CD14-positive monocyte (primary cell): ENCODE data around the gene CEP120. TPM values are rescaled to one million over a fixed set of nuclear protein-coding genes. Genes with fewer than 3 reads are reported as not detected.

Experiments used
- DNase-seq, 3 donors: peaks; one replicate each; pipeline ENCODE4 v3.0.0-alpha.2; 2011 to 2022
- H2AFZ ChIP-seq: 2 replicates; pipeline ENCODE4 v1.6.0; 2012; ENCODE audit warnings: mild to moderate bottlenecking, low read depth, low read length, inconsistent platforms; ENCODE audit not compliant: insufficient read depth, poor library complexity, severe bottlenecking
- H3K27ac ChIP-seq, 2 donors: 1 replicate in 1 of 2; 2 replicates in 1 of 2; pipeline ENCODE4 v1.5.1; 2012 to 2013; ENCODE audit warnings: low read length in 2 of 2, control low read depth in 1 of 2, inconsistent platforms in 1 of 2, low read depth in 1 of 2, mild to moderate bottlenecking in 1 of 2
- H3K27me3 ChIP-seq, 2 donors: one replicate each; pipeline versions ENCODE4 v1.6.0 to v1.6.1; 2011 to 2013; ENCODE audit warnings: low read length in 2 of 2; ENCODE audit not compliant: control insufficient read depth in 2 of 2, insufficient read depth in 2 of 2
- H3K36me3 ChIP-seq, 2 donors: replicated peaks in 1 of 2; 1 replicate in 1 of 2; 2 replicates in 1 of 2; pipeline versions ENCODE4 v1.5.1 to v1.6.1; 2012 to 2013; ENCODE audit warnings: low read length in 2 of 2, control low read depth in 1 of 2, inconsistent platforms in 1 of 2, mild to moderate bottlenecking in 1 of 2; ENCODE audit not compliant: insufficient read depth in 2 of 2, control insufficient read depth in 1 of 2
- H3K4me1 ChIP-seq, 2 donors: 1 replicate in 1 of 2; 2 replicates in 1 of 2; pipeline versions ENCODE4 v1.5.1 to v1.6.1; 2012 to 2013; ENCODE audit warnings: low read length in 2 of 2, control low read depth in 1 of 2, inconsistent platforms in 1 of 2, mild to moderate bottlenecking in 1 of 2, moderate library complexity in 1 of 2; ENCODE audit not compliant: insufficient read depth in 2 of 2, control insufficient read depth in 1 of 2
- H3K4me2 ChIP-seq: replicated peaks from 2 replicates; pipeline ENCODE3; 2012; ENCODE audit warnings: low read length, moderate library complexity, mild to moderate bottlenecking; ENCODE audit not compliant: poor library complexity, severe bottlenecking; ENCODE audit errors: extremely low read depth
- H3K4me3 ChIP-seq, 3 experiments: fragments of 200-600 bp in 1 of 3; sonication (generic) in 1 of 3; replicated peaks in 1 of 3; 1 replicate in 2 of 3; 2 replicates in 1 of 3; pipeline ENCODE4 v1.5.1; 2011 to 2013; ENCODE audit warnings: low read length in 3 of 3, mild to moderate bottlenecking in 3 of 3, control low read depth in 2 of 3, low read depth in 2 of 3, inconsistent platforms in 1 of 3, moderate library complexity in 1 of 3
- H3K79me2 ChIP-seq: 2 replicates; pipeline ENCODE4 v1.6.0; 2012; ENCODE audit warnings: mild to moderate bottlenecking, control low read depth, inconsistent platforms, low read length, moderate library complexity; ENCODE audit not compliant: insufficient read depth
- H3K9ac ChIP-seq: 2 replicates; pipeline ENCODE4 v1.6.0; 2017; ENCODE audit warnings: low read length, mild to moderate bottlenecking; ENCODE audit not compliant: insufficient read depth, poor library complexity, severe bottlenecking
- H3K9me3 ChIP-seq, 2 donors: replicated peaks in 1 of 2; 1 replicate in 1 of 2; 2 replicates in 1 of 2; pipeline versions ENCODE4 v1.5.1 to v1.6.1; 2012 to 2013; ENCODE audit warnings: low read length in 2 of 2, control low read depth in 1 of 2; ENCODE audit not compliant: control insufficient read depth in 1 of 2, insufficient read depth in 1 of 2
- H4K20me1 ChIP-seq: 2 replicates; pipeline ENCODE4 v1.6.0; 2012; ENCODE audit warnings: mild to moderate bottlenecking, low read length, control low read depth, moderate library complexity; ENCODE audit not compliant: insufficient read depth
- H3K27ac Mint-ChIP-seq, 7 donors: one replicate each; pipeline ENCODE4 v1.8.0; 2020; ENCODE audit warnings: mild to moderate bottlenecking in 7 of 7, mixed read lengths in 7 of 7, moderate library complexity in 6 of 7, inconsistent platforms in 2 of 7
- H3K27me3 Mint-ChIP-seq, 3 donors: one replicate each; pipeline ENCODE4 v1.8.0; 2021 to 2022; ENCODE audit warnings: low read depth in 3 of 3, mild to moderate bottlenecking in 3 of 3, mixed read lengths in 3 of 3, moderate library complexity in 3 of 3, inconsistent platforms in 1 of 3
- H3K36me3 Mint-ChIP-seq, 2 donors: one replicate each; pipeline ENCODE4 v1.8.0; 2020; ENCODE audit warnings: mixed read lengths in 2 of 2, inconsistent platforms in 1 of 2, mild to moderate bottlenecking in 1 of 2
- H3K4me1 Mint-ChIP-seq: one replicate; pipeline ENCODE4 v1.8.0; 2020; ENCODE audit warnings: mild to moderate bottlenecking, mixed read lengths
- H3K4me3 Mint-ChIP-seq, 2 donors: one replicate each; pipeline ENCODE4 v1.8.0; 2020; ENCODE audit warnings: mild to moderate bottlenecking in 2 of 2, mixed read lengths in 2 of 2, moderate library complexity in 1 of 2
- H3K9me3 Mint-ChIP-seq, 7 donors: one replicate each; pipeline ENCODE4 v1.8.0; 2020 to 2022; ENCODE audit warnings: mixed read lengths in 7 of 7, mild to moderate bottlenecking in 6 of 7, moderate library complexity in 6 of 7, inconsistent platforms in 2 of 7
- CTCF ChIP-seq: fragments of 200-600 bp; IDR thresholded peaks from one replicate; pipeline ENCODE4 v1.8.0; 2022; ENCODE audit warnings: antibody characterized with exemption, mild to moderate bottlenecking
- WGBS: methylation state at CpG from one replicate; pipeline ENCODE4 v1.1.5; 2013; ENCODE audit warnings: missing lambda C conversion rate; ENCODE audit not compliant: insufficient coverage; 5-methylcytosine and 5-hydroxymethylcytosine counted together
- intact Hi-C, 2 donors: fragments of 100-400 bp; cut with micrococcal nuclease; formaldehyde crosslinking; loops; one replicate each; pipeline versions ENCODE4 v1.15.0 to v1.15.1; 2023
- polyA plus RNA-seq, 3 donors: library from polyadenylated mRNA; depleted of rRNA in 1 of 3; unstranded in 2 of 3; stranded (reverse) in 1 of 3; fragments of 300-500 nt in 2 of 3; fragments of >200 nt in 1 of 3; fragmentation: Illumina TruSeq in 2 of 3; gene quantifications; 1 replicate in 2 of 3; 2 replicates in 1 of 3; pipeline ENCODE4 v1.2.3, GENCODE V29; 2012 to 2021

Gene CEP120
- polyA plus RNA-seq, 3 donors = 6.4 to 7.2 (median 6.6) TPM

DNA sequence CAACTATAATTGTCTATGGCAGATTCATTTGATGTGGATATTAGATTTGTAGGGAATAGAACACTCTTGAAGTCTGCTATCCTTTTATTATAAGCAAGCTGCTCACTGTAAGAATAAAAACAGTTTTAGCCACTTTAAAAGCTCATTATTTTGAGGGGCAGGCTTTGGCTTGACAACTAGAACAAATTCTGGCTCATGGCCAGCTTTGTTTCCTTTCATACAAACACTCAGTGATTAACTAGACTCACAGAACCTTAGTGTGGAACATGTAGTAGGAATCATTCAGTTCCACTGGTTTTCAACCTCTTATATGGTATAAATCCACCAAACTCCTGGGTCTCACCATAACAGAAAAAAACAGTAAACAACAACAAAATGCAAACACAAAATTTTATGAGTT lies 27.4 kb upstream of the CEP120 start:
- H3K4me2 ChIP-seq = no peak overlapping the region
- no peaks in the 10 kb centered on the region for H4K20me1 ChIP-seq
- no peak overlapping the region for H3K9ac ChIP-seq
- Mint-ChIP-seq H3K9me3 (peaks cover 0 to 2% (median 0%) of the 10 kb centered on the region in 7 donors), H3K27me3 (peaks cover 0 to 3% (median 0%) of the 10 kb centered on the region in 3 donors), H3K27ac (no peak overlapping the region), H3K36me3 (no peaks in the 10 kb centered on the region), H3K4me1 (peaks cover 30% of the 10 kb centered on the region), H3K4me3 (no peak overlapping the region)
- no peaks in the 10 kb centered on the region for H3K9me3 ChIP-seq
- H3K27me3 ChIP-seq = no peaks in the 10 kb centered on the region
- DNase-seq = no peak
- no peaks in the 10 kb centered on the region for H3K79me2 ChIP-seq
- no peaks in the 10 kb centered on the region for H3K36me3 ChIP-seq
- no peak overlapping the region for H3K27ac ChIP-seq
- H2AFZ ChIP-seq = no peak overlapping the region
- TF ChIP-seq CTCF = no peak
- intact Hi-C loops = no loop called here
- peaks cover 20 to 26% of the 10 kb centered on the region in 2 donors for H3K4me1 ChIP-seq
- H3K4me3 ChIP-seq = no peak overlapping the region

GRCh38 chr5:123450114-123450513 lies 26.9 kb upstream of the CEP120 start:
- Mint-ChIP-seq H3K4me3 (no peak overlapping the region), H3K27ac (peak overlapping the region in 1 of 7 donors; percentile 69), H3K36me3 (no peaks in the 10 kb centered on the region), H3K4me1 (peaks cover 26% of the 10 kb centered on the region), H3K27me3 (peaks cover 0 to 3% (median 0%) of the 10 kb centered on the region in 3 donors), H3K9me3 (peaks cover 0 to 2% (median 0%) of the 10 kb centered on the region in 7 donors)
- Histone ChIP-seq H3K79me2 (no peaks in the 10 kb centered on the region), H3K27ac (no peak overlapping the region), H3K36me3 (no peaks in the 10 kb centered on the region), H3K9me3 (no peaks in the 10 kb centered on the region), H3K4me3 (no peak overlapping the region), H4K20me1 (no peaks in the 10 kb centered on the region), H3K4me2 (no peak overlapping the region), H3K9ac (no peak overlapping the region), H2AFZ (no peak overlapping the region), H3K27me3 (no peaks in the 10 kb centered on the region), H3K4me1 (peaks cover 17 to 20% of the 10 kb centered on the region in 2 donors)
- no CpG with 5 or more reads among the region's 1 CpG for WGBS
- intact Hi-C loops = no loop called here
- TF ChIP-seq CTCF = no peak
- no peak for DNase-seq
